C4-2B (cell line): ENCODE data around the gene IL4I1.

ENCODE experiments used
- CTCF ChIP-seq: fragments of 450-650 bp; conservative IDR thresholded peaks from 2 replicates; pipeline ENCODE4 v1.5.1; 2017; ENCODE audit warnings: mild to moderate bottlenecking
- ZFX ChIP-seq: fragments of 450-650 bp; IDR thresholded peaks from 2 replicates; pipeline ENCODE4 v1.6.1; 2017

DNA sequence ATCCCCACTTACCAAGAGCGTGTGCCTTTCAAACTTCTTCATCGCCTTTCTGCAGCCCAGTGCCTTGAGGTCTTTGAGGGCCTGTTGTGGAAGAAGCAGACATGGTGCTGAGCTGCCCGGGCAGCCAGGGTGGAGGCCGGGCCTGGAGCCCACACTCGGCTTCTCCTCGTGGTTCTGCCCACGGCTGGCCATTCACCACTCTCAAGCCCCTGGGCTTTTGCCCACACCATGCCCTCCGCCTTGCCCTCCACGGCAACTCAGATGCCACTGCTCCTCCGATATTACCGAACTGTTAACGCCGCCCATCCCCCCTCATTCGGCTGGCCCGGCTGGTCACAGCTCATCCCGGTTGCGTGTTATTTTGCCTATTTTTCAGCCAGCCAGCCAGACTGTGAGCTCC lies 5.3 kb downstream of the IL4I1 start:
- TF ChIP-seq CTCF (no peak), ZFX (no peak)
